ENCODE data around the gene SRI.
"Not testable (repeated sequence)": the region's sequence is repeated elsewhere in the genome, so short reads cannot be mapped to it uniquely, and the experiment has no call there.

The SRI gene

DNA sequence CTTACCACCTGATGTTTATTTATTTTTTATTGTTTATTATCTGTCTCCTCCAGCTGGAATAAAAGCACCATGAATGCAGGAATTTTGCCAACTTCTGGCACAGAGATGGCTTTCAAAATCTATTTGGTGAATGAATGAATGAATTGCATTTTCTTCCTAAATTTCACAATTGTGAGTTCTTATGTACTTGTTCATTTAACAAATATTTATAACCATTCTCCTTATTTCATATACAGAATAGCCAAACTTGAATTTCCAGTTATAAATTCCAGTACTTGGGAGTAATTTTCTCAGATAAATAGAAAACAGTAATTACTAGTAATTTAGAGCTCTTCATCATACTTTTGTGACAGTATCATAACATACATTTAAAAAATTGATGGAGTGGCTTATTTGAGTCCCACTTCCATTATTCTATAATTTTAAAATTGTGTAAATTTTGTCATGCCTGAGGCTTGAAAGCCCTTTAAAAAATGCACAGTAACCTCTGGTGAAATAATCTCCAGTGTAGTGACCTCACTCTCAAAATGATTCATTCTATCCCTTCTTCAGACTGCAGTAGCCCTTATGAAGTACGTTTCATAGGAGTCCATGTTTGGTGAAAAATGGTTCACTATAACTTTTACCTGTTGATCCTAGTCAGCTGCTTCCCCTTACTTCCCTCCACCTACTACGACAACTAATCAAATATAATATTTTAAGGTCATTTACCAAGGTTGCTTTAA, 40.0 kb upstream of the SRI start:
- H3K27me3 ChIP-seq (ENCODE audit: low read depth, low read length): no peaks in the 10 kb centered on the region
- no peak overlapping the region for H3K27ac ChIP-seq (ENCODE audit: low read length)
- no peak for TF ChIP-seq EZH2phosphoT487 (IDR thresholded peaks at IDR 0.05; ENCODE audit: low read depth)
- TF ChIP-seq, protein P1, sequence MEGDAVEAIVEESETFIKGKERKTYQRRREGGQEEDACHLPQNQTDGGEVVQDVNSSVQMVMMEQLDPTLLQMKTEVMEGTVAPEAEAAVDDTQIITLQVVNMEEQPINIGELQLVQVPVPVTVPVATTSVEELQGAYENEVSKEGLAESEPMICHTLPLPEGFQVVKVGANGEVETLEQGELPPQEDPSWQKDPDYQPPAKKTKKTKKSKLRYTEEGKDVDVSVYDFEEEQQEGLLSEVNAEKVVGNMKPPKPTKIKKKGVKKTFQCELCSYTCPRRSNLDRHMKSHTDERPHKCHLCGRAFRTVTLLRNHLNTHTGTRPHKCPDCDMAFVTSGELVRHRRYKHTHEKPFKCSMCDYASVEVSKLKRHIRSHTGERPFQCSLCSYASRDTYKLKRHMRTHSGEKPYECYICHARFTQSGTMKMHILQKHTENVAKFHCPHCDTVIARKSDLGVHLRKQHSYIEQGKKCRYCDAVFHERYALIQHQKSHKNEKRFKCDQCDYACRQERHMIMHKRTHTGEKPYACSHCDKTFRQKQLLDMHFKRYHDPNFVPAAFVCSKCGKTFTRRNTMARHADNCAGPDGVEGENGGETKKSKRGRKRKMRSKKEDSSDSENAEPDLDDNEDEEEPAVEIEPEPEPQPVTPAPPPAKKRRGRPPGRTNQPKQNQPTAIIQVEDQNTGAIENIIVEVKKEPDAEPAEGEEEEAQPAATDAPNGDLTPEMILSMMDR (IDR thresholded peaks at IDR 0.05; ENCODE audit: low read depth, low read length): no peak
- H3K4me3 ChIP-seq (ENCODE audit: low read length): no peak overlapping the region
- no peaks in the 10 kb centered on the region for H3K4me1 ChIP-seq (ENCODE audit: low read length)
- 0 out of 2 replicates have a peak, but pooled peaks cover under 1% of the 10 kb centered on the region for H3K9me3 ChIP-seq (ENCODE audit: insufficient read depth, low read length)
- H3K9ac ChIP-seq (ENCODE audit: low read length): no peak overlapping the region
- no peaks in the 10 kb centered on the region for H4K20me1 ChIP-seq (ENCODE audit: insufficient read depth, low read length)
- H2AFZ ChIP-seq (ENCODE audit: low read depth, low read length): no peak overlapping the region
- H3K79me2 ChIP-seq (ENCODE audit: low read length): no peaks in the 10 kb centered on the region
- H3K36me3 ChIP-seq (replicated peaks; ENCODE audit: low read depth, low read length): no peaks in the 10 kb centered on the region
- H3K4me2 ChIP-seq (ENCODE audit: low read length): no peak overlapping the region

DNA sequence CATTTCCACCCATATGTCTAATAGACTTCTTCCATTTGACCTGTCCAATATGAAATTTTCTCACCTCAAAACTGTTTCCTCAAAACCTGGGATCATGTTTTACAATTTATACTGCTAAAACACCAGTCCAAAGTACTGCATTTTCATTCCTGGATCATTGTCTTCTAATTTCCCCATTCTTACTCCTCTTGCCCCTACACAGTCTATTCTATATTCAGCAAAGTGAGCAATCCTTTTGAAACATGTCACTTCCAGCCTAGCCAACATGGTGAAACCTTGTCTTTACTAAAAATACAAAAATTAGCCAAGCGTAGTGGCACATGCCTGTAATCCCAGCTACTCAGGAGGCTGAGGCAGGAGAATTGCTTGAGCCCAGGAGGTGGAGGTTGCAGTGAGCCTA, 38.5 kb upstream of the SRI start:
- H2AFZ ChIP-seq (ENCODE audit: low read depth, low read length): not testable (repeated sequence)

DNA sequence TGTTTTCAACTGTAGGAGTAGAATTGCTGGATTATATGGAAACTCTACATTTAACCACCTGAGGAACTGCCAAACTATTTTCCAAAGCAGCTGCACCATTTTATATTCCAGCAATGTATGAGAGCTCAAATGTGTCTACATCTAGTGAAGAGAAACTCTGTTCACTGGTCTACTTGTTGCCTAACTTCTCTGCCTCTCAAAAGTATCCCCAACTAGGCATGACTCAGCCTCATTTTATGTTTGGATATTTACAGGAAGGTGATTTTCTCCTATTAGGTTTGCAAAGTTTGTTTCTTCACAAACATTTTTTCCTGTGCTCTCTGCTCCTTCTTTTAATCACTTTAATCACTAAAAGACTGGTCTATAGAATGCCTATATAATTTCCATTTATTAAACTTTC, 37.1 kb upstream of the SRI start:
- Histone ChIP-seq H2AFZ (ENCODE audit: low read depth, low read length) (no peak overlapping the region), H3K27ac (ENCODE audit: low read length) (no peak overlapping the region), H3K79me2 (ENCODE audit: low read length) (no peaks in the 10 kb centered on the region), H3K4me3 (ENCODE audit: low read length) (no peak overlapping the region), H3K4me1 (ENCODE audit: low read length) (no peaks in the 10 kb centered on the region), H4K20me1 (ENCODE audit: insufficient read depth, low read length) (no peaks in the 10 kb centered on the region), H3K9ac (ENCODE audit: low read length) (no peak overlapping the region), H3K4me2 (ENCODE audit: low read length) (no peak overlapping the region), H3K27me3 (ENCODE audit: low read depth, low read length) (no peaks in the 10 kb centered on the region), H3K9me3 (ENCODE audit: insufficient read depth, low read length) (peaks cover 16% of the 10 kb centered on the region), H3K36me3 (replicated peaks; ENCODE audit: low read depth, low read length) (no peaks in the 10 kb centered on the region)
- TF ChIP-seq, protein P1 (IDR thresholded peaks at IDR 0.05; ENCODE audit: low read depth, low read length): no peak
- TF ChIP-seq EZH2phosphoT487 (IDR thresholded peaks at IDR 0.05; ENCODE audit: low read depth): no peak

More for the DNA sequence above, 38.5 kb upstream of the SRI start:
- not testable (repeated sequence) for H4K20me1 ChIP-seq (ENCODE audit: insufficient read depth, low read length); H3K27me3 ChIP-seq (ENCODE audit: low read depth, low read length); H3K79me2 ChIP-seq (ENCODE audit: low read length); H3K9ac ChIP-seq (ENCODE audit: low read length); H3K27ac ChIP-seq (ENCODE audit: low read length); H3K4me2 ChIP-seq (ENCODE audit: low read length); H3K4me1 ChIP-seq (ENCODE audit: low read length); H3K4me3 ChIP-seq (ENCODE audit: low read length); H3K36me3 ChIP-seq (replicated peaks; ENCODE audit: low read depth, low read length)
- H3K9me3 ChIP-seq (ENCODE audit: insufficient read depth, low read length): peaks cover 13% of the 10 kb centered on the region

DNA sequence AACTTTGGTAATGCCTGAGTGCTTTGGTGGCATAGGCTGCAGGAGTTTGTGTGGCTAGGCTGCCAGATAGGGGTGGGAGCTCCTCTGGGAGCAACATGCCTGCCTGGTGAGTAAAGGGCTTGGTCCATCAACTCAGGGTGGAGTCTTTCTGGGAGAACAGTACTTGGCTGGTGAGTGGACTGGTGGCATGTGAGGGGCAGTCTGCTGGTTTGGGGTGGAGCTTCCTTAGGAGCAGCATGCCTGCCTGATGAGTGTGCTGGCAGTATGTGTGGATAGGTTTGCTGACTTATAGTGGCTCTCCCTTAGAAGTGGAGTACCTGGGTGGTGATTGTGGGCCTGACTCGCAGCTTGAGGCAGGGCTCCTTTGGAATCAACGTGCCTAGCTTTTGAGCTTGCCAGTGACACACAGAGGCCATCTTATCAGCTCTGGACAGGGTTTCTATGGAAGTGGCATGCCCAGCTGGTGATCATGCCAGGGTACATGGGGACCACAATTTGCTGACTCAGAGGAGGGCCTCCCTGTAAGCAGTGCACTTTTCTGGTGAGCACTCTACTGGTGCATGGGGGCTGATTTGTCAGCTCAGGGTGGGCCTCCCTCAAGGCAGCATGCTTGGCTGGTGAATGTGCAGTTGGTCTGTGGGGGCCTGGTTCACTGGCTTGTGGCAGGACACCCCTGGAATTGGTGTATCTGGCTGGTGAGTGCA, 35.0 kb upstream of the SRI start:
- H2AFZ ChIP-seq (ENCODE audit: low read depth, low read length): no peak overlapping the region
- H3K4me3 ChIP-seq (ENCODE audit: low read length): no peak overlapping the region
- H3K27ac ChIP-seq (ENCODE audit: low read length): no peak overlapping the region
- H3K36me3 ChIP-seq (replicated peaks; ENCODE audit: low read depth, low read length): no peaks in the 10 kb centered on the region
- no peaks in the 10 kb centered on the region for H3K27me3 ChIP-seq (ENCODE audit: low read depth, low read length)
- peaks cover 16% of the 10 kb centered on the region for H3K9me3 ChIP-seq (ENCODE audit: insufficient read depth, low read length)
- no peak overlapping the region for H3K9ac ChIP-seq (ENCODE audit: low read length)
- no peaks in the 10 kb centered on the region for H3K79me2 ChIP-seq (ENCODE audit: low read length)
- TF ChIP-seq EZH2phosphoT487 (IDR thresholded peaks at IDR 0.05; ENCODE audit: low read depth): no peak
- TF ChIP-seq, protein P1 (IDR thresholded peaks at IDR 0.05; ENCODE audit: low read depth, low read length): no peak
- no peaks in the 10 kb centered on the region for H4K20me1 ChIP-seq (ENCODE audit: insufficient read depth, low read length)
- H3K4me1 ChIP-seq (ENCODE audit: low read length): no peaks in the 10 kb centered on the region
- no peak overlapping the region for H3K4me2 ChIP-seq (ENCODE audit: low read length)
